Upper lobe of left lung (tissue), 4 donors: ENCODE data around the gene ZNRF4.

Experiments
- CTCF ChIP-seq, 6 experiments: fragments of 450-650 bp in 4 of 6; fragments of 200-600 bp in 2 of 6; sonication (generic) in 2 of 6; IDR thresholded peaks; one replicate each; pipeline ENCODE4 v1.5.1; 2016 to 2019; ENCODE audit warnings: antibody characterized with exemption in 6 of 6
- EP300 ChIP-seq, 4 donors: sonication (generic); formaldehyde crosslinking; IDR thresholded peaks; one replicate each; pipeline ENCODE4 v1.5.1; 2017; ENCODE audit warnings: antibody characterized with exemption in 4 of 4, control low read depth in 2 of 4
- POLR2A ChIP-seq, 4 donors: fragments of 450-650 bp; IDR thresholded peaks; one replicate each; pipeline ENCODE4 v1.5.1; 2016 to 2017; ENCODE audit warnings: antibody characterized with exemption in 4 of 4, mild to moderate bottlenecking in 2 of 4
- POLR2AphosphoS5 ChIP-seq, 2 donors: sonication (generic); formaldehyde crosslinking; IDR thresholded peaks; one replicate each; pipeline ENCODE4 v1.5.1; 2017; ENCODE audit warnings: antibody characterized with exemption in 2 of 2

- TF ChIP-seq CTCF (IDR thresholded peaks at IDR 0.05) = no peak
- TF ChIP-seq POLR2A (IDR thresholded peaks at IDR 0.05) = no peak
- no peak for TF ChIP-seq POLR2AphosphoS5 (IDR thresholded peaks at IDR 0.05)
- no peak for TF ChIP-seq EP300 (IDR thresholded peaks at IDR 0.05)
Measured at GRCh38 chr19:5481957-5482356, 26.7 kb downstream of the ZNRF4 start.
